ENCODE measurements around the gene KDSR.

DNA sequence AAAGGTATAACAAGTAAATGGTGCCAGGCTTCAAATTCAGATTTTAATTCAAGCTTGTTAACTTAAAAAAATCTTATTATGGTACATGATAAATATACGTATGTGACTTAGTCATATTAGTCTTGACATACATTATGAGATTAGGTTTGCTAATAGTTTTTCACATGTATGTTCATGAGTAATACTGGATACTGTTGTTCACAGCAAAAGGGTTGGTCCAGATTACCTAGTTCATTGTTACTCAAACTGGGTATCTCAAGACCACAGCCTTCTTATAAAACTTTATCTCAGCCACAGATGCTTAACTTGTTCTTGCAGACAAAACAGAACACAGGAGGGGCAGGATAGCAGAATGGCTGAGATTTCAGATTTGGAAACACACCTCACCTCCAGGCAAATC, 28.5 kb upstream of the KDSR start:
- TF ChIP-seq, protein P1, sequence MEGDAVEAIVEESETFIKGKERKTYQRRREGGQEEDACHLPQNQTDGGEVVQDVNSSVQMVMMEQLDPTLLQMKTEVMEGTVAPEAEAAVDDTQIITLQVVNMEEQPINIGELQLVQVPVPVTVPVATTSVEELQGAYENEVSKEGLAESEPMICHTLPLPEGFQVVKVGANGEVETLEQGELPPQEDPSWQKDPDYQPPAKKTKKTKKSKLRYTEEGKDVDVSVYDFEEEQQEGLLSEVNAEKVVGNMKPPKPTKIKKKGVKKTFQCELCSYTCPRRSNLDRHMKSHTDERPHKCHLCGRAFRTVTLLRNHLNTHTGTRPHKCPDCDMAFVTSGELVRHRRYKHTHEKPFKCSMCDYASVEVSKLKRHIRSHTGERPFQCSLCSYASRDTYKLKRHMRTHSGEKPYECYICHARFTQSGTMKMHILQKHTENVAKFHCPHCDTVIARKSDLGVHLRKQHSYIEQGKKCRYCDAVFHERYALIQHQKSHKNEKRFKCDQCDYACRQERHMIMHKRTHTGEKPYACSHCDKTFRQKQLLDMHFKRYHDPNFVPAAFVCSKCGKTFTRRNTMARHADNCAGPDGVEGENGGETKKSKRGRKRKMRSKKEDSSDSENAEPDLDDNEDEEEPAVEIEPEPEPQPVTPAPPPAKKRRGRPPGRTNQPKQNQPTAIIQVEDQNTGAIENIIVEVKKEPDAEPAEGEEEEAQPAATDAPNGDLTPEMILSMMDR (conservative IDR thresholded peaks at IDR 0.05 in 1 of 2, IDR thresholded peaks at IDR 0.05 in 1 of 2; ENCODE audit: extremely low read depth in 1 of 2, insufficient read depth in 1 of 2, low read depth in 1 of 2, low read length in 2 of 2) = no peak
- no peak for TF ChIP-seq EZH2 (IDR thresholded peaks at IDR 0.05; ENCODE audit: borderline replicate concordance, low read length)
